IMR-90 (cell line): ENCODE data around the gene ANK3.

Experiments
- FOS ChIP-seq: fragments of 150-350 bp; IDR thresholded peaks from 2 replicates; pipeline ENCODE4 v1.6.1; 2016; ENCODE audit warnings: low read depth, low read length
- MAFK ChIP-seq: IDR thresholded peaks from 2 replicates; pipeline ENCODE4 v1.6.1; 2012; ENCODE audit warnings: low read depth, low read length, improper control_type of control experiment
- RAD21 ChIP-seq: IDR thresholded peaks from 2 replicates; pipeline ENCODE4 v1.6.1; 2012; ENCODE audit warnings: low read length, improper control_type of control experiment

GRCh38 chr10:60009710-60010383, 379.8 kb downstream of the ANK3 start:
- no peak for TF ChIP-seq FOS
- no peak for TF ChIP-seq MAFK
- TF ChIP-seq RAD21: no peak
